Astrocyte (in vitro differentiated cells and primary cell): ENCODE results near the gene EXOSC1.

Experiments
- EZH2 ChIP-seq: IDR thresholded peaks from 2 replicates; pipeline ENCODE4 v1.6.1; 2012; ENCODE audit warnings: mild to moderate bottlenecking, low read length, inconsistent platforms; ENCODE audit not compliant: insufficient read depth
- TF ChIP-seq, protein P1 (sequence below): IDR thresholded peaks from 2 replicates; pipeline ENCODE4 v1.5.1; 2011; ENCODE audit warnings: low read depth, mild to moderate bottlenecking, inconsistent platforms, low read length, moderate library complexity; ENCODE audit not compliant: insufficient read depth

DNA sequence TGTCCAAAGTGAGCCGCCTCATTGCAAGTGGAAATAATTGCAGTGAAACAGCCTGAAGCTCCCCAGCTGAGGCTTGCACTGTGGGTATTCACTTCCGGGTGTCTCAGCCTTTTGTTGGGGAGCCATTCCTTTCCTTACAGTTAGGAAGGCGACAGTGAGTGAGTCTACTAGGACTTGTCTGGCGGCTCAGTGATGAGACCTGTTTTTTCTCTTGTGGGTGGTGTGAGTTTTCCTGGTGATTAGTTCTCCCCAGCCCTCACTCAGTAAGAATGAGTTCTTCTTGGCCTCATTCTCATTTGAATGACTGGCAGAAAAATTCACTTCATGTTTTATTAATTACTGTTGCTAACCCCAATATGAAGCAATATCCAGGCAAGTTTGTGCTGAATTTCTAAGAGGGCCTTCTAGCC, 17.2 kb downstream of the EXOSC1 start:
- TF ChIP-seq, protein P1, sequence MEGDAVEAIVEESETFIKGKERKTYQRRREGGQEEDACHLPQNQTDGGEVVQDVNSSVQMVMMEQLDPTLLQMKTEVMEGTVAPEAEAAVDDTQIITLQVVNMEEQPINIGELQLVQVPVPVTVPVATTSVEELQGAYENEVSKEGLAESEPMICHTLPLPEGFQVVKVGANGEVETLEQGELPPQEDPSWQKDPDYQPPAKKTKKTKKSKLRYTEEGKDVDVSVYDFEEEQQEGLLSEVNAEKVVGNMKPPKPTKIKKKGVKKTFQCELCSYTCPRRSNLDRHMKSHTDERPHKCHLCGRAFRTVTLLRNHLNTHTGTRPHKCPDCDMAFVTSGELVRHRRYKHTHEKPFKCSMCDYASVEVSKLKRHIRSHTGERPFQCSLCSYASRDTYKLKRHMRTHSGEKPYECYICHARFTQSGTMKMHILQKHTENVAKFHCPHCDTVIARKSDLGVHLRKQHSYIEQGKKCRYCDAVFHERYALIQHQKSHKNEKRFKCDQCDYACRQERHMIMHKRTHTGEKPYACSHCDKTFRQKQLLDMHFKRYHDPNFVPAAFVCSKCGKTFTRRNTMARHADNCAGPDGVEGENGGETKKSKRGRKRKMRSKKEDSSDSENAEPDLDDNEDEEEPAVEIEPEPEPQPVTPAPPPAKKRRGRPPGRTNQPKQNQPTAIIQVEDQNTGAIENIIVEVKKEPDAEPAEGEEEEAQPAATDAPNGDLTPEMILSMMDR, result no peak
- no peak for TF ChIP-seq EZH2
